Adrenal gland (tissue), 5 donors: ENCODE data around the gene ATG4A.

Source experiments
- POLR2A ChIP-seq, 2 donors: fragments of 450-650 bp; IDR thresholded peaks; one replicate each; pipeline ENCODE4 v1.6.1; 2017; ENCODE audit warnings: antibody characterized with exemption in 2 of 2, mild to moderate bottlenecking in 2 of 2, moderate library complexity in 1 of 2
- TF ChIP-seq, protein P1 (sequence below), 6 experiments: fragments of 450-650 bp in 4 of 6; fragments of 200-600 bp in 2 of 6; sonication (generic) in 1 of 6; IDR thresholded peaks; 1 replicate in 5 of 6; 2 replicates in 1 of 6; pipeline versions ENCODE4 v1.5.1 to v1.8.0; 2016 to 2021; ENCODE audit warnings: antibody characterized with exemption in 6 of 6, mild to moderate bottlenecking in 2 of 6, moderate library complexity in 1 of 6
- donor health status: DM: no; HTN: no; CAD: no.

DNA sequence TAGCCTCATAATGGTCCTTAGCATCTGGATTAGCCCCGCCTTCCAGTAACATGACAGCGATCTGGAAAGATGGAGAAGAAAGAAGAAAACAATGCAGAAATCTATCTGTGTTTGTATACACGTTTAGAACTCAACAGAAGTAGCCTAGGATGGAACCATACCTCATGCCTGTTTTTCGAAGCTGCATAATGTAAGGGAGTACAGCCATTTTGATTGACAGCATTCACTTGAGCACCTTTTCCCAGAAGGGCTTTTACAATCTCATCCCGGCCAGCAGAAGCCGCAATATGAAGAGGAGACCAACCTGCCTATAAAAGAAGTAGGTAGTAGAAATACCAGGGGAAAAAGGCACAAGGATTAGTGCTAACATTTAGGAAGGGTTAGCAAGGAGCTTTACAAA lies 3.8 kb upstream of the ATG4A start:
- no peak for TF ChIP-seq POLR2A (IDR thresholded peaks at IDR 0.05)
- TF ChIP-seq, protein P1, sequence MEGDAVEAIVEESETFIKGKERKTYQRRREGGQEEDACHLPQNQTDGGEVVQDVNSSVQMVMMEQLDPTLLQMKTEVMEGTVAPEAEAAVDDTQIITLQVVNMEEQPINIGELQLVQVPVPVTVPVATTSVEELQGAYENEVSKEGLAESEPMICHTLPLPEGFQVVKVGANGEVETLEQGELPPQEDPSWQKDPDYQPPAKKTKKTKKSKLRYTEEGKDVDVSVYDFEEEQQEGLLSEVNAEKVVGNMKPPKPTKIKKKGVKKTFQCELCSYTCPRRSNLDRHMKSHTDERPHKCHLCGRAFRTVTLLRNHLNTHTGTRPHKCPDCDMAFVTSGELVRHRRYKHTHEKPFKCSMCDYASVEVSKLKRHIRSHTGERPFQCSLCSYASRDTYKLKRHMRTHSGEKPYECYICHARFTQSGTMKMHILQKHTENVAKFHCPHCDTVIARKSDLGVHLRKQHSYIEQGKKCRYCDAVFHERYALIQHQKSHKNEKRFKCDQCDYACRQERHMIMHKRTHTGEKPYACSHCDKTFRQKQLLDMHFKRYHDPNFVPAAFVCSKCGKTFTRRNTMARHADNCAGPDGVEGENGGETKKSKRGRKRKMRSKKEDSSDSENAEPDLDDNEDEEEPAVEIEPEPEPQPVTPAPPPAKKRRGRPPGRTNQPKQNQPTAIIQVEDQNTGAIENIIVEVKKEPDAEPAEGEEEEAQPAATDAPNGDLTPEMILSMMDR (IDR thresholded peaks at IDR 0.05): no peak
